Ureter (tissue), 1 donor: ENCODE results near the gene IMPACT. TPM values are rescaled to one million over a fixed set of nuclear protein-coding genes. Genes with fewer than 3 reads are reported as not detected.

Source experiments
- DNase-seq: peaks from one replicate; pipeline ENCODE4 v3.0.0-alpha.2; 2020; ENCODE audit warnings: low spot score
- total RNA-seq: library from RNA; stranded (reverse); gene quantifications from one replicate; pipeline ENCODE4 v1.2.4, GENCODE V29; 2023
- donor health status: DM: yes; HTN: yes; CAD: no.

The IMPACT gene
- total RNA-seq, 1 donor from 2014 or later, result 49.4 TPM

DNA sequence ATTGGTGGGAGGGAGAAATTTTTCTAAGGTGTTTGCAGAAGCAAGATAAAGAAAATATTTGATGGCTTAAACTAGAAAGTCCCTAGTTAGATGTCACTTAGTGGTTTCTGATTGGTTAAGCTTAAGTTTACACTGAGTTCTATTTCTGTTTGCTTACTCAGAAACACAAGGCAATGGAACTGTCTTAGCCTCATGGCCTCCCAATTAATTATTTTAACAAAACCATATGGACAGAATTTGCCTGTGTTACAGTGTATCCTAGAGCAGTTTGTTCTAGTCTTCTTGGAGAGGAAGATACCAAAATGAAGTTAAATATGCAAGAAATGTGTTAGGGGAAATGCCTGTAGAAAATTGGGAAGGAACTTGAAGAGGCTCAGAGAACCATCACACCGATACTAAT lies 4.6 kb upstream of the IMPACT start:
- DNase-seq, result no peak

GRCh38 chr18:24426073-24426397 lies 435 bp upstream of the IMPACT start:
- DNase-seq, result no peak

GRCh38 chr18:24427484-24427883 lies 1.0 kb downstream of the IMPACT start:
- DNase-seq, result no peak

GRCh38 chr18:24428709-24429108 lies 2.2 kb downstream of the IMPACT start:
- no peak for DNase-seq

DNA sequence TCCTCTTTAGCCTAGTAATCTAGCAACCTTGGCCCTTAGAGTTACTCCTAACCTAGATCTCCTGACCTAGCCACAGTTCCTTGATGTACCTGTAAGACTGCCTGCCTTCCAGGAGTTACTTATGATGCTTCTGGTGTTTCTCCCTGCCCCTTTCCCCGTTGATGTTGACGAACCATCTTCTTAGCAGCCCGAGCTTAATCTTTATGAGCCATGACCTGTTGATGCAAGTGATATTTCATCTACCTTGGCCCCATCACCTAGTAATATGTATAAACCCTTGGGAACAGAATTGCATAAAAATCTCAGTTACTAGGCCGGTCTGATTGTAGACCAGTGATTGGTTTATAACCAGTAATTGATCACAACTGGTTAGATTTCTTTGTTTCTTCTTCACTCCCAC lies 2.7 kb downstream of the IMPACT start:
- no peak for DNase-seq

GRCh38 chr18:24432618-24433017 lies 6.1 kb downstream of the IMPACT start:
- no peak for DNase-seq

DNA sequence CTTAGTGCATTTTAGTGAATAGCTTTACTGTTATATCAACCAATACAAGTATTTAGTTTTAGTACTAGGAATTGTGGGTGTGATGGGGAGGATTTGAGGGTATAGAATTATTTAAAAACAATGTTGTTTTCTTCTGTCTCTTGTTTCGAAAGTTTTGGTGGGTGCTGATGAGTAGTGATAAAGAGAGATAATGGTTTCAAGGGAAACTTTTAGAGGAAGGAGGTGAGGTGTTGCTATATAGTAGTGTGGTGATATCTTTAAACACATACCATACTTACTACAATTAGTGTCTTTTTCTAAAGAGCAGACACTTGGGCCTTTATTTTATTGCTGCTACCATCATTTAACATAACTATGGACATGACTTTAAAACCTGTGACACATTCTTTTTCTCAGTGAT lies 10.5 kb downstream of the IMPACT start:
- no peak for DNase-seq

DNA sequence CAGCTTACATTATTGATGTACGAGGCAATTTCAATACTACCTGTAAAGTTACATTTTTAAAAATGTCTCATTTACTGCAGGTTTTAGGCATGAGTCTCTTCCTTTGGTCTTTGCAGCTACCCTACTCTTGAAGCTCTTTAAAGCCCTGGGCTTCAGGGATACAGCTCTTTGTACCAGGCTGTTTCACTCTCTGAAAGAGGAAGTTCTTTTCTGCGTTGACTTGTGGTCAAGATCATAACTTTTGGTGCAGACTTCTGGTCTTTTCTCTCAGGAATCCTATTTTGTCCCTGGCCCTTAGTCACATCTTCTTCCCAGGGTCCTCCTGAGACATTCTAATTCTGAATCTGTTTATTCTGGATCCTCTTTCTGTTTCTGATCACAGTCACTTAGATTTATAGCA lies 17.4 kb downstream of the IMPACT start:
- DNase-seq, result no peak

DNA sequence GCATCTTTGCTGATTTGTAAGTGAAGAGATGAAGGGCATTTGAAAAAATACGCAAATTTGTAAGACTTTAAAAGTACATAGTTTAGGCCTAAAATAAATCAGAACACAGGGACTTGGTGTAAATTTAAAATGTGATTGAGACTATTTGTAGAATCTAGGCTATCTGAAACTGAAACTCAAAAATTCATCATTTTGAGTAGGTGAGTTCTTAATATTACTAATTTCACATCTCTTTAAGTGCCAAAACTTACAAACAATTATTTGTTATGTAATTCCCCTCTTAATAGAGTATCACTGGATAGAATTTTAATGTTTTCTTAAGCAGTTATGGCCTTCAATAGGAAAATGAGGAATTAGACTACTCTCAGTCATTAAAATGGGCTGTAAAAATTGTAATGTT lies 20.0 kb downstream of the IMPACT start:
- no peak for DNase-seq

GRCh38 chr18:24446953-24447538 lies 20.6 kb downstream of the IMPACT start:
- no peak for DNase-seq

DNA sequence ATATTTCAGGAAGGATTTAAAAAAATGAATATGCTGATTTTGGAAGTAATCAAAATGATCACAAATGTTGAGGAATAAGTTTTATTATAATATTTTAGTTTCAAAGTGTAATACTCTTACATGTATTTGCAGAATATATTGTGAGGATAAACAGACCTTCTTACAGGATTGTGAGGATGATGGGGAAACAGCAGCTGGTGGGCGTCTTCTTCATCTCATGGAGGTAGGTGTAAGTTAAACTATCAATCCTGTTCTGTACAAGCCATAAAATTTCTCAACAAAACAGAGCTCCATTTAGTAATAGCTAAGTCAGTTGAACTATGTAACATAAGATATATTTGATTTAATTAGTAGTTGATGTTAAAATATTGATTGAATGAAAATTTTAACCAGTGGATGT lies 21.5 kb downstream of the IMPACT start:
- DNase-seq, result no peak

DNA sequence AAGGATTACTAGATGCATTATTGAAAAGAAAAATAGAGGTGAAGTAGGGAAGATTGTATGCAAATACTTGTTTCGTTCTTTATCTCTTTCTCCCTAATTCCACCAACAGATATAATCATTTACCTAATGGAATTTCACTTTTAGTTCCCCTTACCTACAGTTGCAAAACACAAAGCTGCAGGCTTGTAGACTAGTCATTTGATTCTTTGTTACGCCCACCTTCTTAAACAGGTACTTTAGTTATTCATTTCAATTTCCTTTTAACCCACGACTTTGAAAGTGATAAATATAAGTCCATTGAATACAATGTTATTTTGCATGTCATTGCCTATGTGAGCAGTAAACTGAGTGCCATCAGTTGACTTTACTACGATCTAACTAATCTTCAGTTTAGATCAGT lies 30.1 kb downstream of the IMPACT start:
- DNase-seq, result no peak

DNA sequence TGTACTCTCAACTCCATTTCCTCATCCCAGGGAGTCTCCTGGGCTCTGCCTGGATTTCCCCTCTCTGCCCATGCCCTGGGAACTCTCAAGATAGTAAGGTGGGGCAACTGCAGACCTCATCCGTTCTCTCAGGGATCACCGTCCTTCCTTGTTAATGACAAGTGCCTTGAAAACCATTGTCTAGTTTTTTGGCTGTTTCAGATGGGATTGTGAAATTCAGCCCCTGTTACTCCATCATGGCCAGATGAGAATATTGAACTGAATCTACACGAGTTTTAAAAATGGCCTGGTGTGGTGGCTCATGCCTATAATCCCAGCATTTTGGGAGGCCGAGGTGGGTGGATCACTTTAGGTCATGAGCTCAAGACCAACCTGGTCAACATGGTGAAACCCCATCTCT lies 33.3 kb downstream of the IMPACT start:
- no peak for DNase-seq

GRCh38 chr18:24460388-24460787 lies 33.9 kb downstream of the IMPACT start, which contains the start of gene HRH4:
Gene HRH4, plus strand, starts transcription at chr18:24460637. Its CDS starts 92 bp downstream, at chr18:24460729.
- no peak for DNase-seq

- no peak for DNase-seq
Measured at GRCh38 chr18:24461996-24462395, 35.5 kb downstream of the IMPACT start.

GRCh38 chr18:24462838-24463775 lies 36.6 kb downstream of the IMPACT start:
- DNase-seq, result no peak

GRCh38 chr18:24465486-24465885 lies 39.0 kb downstream of the IMPACT start:
- DNase-seq, result no peak

DNA sequence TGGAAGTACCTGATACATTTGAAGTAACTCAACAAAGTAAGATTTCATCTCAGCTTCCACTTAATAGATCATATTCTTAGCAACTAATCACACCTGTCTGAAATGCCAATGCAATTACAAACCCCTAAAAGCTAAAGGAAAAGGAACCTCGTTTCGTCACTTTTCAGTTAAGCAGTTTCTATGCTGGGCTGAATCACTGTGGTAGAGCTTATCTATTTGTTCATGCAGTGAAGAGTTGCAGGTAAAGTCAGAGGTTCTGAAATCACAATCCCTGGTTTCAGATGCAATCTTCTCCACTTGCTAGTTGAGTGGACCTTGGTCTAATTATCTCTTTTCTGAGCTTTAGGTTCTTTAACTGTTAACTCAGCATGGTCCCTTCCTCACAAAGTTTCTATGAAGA lies 40.3 kb downstream of the IMPACT start:
- no peak for DNase-seq

GRCh38 chr18:24470022-24470618 lies 43.6 kb downstream of the IMPACT start:
- no peak for DNase-seq

DNA sequence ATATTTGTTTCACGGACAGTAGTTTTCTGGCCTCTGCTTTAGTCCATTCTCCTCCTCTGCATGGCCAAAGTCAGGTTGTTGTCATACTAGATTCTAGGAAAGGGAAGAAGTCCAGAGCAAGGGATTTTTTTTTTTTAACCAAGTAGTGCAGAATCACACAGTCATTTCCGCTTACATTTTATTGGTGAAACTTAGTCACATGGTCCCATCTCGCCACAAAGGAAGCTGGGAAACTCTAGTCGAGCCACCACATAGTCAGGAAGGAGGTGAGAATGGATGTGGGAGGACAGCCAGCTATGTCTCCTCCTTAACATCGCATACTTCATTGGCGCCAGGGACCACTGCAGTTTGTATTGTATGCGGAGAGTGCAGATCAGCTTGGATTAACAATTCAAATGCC lies 44.3 kb downstream of the IMPACT start:
- DNase-seq, result no peak

DNA sequence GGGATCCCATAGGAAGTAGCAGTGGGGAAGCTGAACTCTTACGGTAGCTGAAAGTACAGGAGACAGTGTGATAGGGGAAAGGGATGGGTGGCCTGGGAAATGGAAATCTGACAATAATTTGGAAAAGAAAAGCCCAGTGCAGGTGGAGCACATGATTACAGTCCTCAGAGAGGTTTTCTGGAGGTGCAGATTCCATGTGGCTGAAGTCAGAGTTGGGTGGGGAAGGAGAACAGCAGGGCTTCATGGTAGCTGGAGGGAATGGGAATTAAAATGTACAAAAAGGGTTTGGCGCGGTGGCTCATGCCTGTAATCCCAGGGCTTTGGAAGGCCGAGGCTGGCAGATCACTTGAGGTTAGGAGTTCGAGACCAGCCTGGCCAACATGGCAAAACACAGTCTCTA lies 46.1 kb downstream of the IMPACT start:
- DNase-seq, result no peak

DNA sequence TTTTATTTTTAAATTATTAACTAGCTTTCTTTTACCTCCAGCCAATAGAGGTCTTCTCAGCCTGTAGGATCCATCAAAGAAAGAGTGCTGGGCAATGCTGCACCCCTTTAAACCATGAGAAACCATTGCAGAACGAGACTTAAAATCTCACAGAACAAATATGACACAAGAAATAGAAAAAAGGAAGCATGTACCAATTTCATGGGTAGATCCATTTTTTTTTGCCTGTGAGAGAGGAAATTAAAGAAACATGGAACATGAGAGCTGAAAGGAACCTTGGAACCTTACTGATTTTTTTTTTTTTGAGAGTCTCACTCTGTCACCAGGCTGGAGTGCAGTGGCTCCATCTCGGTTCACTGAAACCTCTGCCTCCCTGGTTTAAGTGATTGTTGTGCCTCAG lies 47.9 kb downstream of the IMPACT start:
- DNase-seq, result no peak
